ENCODE results near the gene TRIM22. TPM values are rescaled to one million over a fixed set of nuclear protein-coding genes. Genes with fewer than 3 reads are reported as not detected.

TRIM22 gene
- total RNA-seq, 1 donor from 2014 or later = 32.7 TPM

DNA sequence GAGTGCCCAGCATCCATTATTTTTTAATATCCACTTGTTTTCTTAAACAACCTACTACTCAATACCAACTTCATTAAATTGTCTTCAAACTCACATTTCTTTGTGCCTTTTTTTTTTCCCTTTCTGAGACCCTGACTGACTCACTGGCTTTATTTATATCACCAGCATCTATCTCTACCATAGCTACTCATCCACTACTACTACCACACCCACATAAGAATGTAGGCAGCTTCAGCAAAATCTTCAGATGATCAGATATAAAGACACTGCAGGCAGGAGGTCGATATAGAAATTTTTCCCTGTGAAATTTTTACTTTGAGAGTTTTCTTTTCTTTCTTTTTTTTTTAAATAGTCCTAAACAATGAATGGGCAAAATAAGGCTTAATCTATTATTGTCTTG lies 48.8 kb downstream of the TRIM22 start:
- Histone ChIP-seq H3K4me1 (no peaks in the 10 kb centered on the region), H3K27me3 (no peaks in the 10 kb centered on the region), H3K27ac (no peak overlapping the region), H3K36me3 (no peaks in the 10 kb centered on the region), H3K9me3 (no peaks in the 10 kb centered on the region), H3K4me3 (no peak overlapping the region)
- no peak for DNase-seq (ENCODE audit: extremely low spot score in 2 of 2)
- TF ChIP-seq POLR2A (IDR thresholded peaks at IDR 0.05) (no peak), POLR2AphosphoS5 (IDR thresholded peaks at IDR 0.05; ENCODE audit: insufficient read depth in 1 of 2, low read depth in 1 of 2) (no peak), CTCF (IDR thresholded peaks at IDR 0.05) (no peak)
- intact Hi-C loops (cut with DNase I) = no loop called here

DNA sequence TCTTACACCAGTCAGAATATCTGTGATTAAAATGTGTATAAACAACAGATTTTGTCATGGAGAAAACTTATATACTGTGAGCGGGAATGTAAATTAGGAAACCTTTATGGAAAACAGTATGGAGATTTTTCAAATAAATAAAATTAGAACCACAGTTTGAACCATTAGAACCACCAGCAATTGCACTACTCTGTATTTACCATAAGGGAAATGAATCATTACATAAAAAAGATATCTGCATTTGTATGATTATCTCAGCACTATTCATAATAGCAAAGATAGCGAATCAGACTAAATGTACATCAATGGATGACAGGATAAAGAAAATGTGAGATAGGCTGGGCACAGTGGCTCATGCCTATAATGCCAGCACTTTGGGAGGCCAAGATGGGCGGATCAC lies 57.0 kb downstream of the TRIM22 start:
- Histone ChIP-seq H3K27me3 (no peaks in the 10 kb centered on the region), H3K9me3 (no peaks in the 10 kb centered on the region), H3K36me3 (no peaks in the 10 kb centered on the region), H3K4me3 (no peak overlapping the region), H3K4me1 (no peaks in the 10 kb centered on the region), H3K27ac (no peak overlapping the region)
- intact Hi-C loops (cut with DNase I) = no loop called here
- DNase-seq (ENCODE audit: extremely low spot score in 2 of 2) = no peak
- no peak for TF ChIP-seq POLR2AphosphoS5 (IDR thresholded peaks at IDR 0.05; ENCODE audit: insufficient read depth in 1 of 2, low read depth in 1 of 2)
- no peak for TF ChIP-seq POLR2A (IDR thresholded peaks at IDR 0.05)
- no peak for TF ChIP-seq CTCF (IDR thresholded peaks at IDR 0.05)

- DNase-seq (ENCODE audit: extremely low spot score in 2 of 2) = no peak
- no peaks in the 10 kb centered on the region for H3K27me3 ChIP-seq
- no peak for TF ChIP-seq POLR2AphosphoS5 (IDR thresholded peaks at IDR 0.05; ENCODE audit: insufficient read depth in 1 of 2, low read depth in 1 of 2)
- no peak for TF ChIP-seq CTCF (IDR thresholded peaks at IDR 0.05)
- no peak for TF ChIP-seq POLR2A (IDR thresholded peaks at IDR 0.05)
- no peaks in the 10 kb centered on the region for H3K9me3 ChIP-seq
- no peaks in the 10 kb centered on the region for H3K36me3 ChIP-seq
- intact Hi-C loops (cut with DNase I) = no loop called here
- no peaks in the 10 kb centered on the region for H3K4me1 ChIP-seq
- no peak overlapping the region for H3K27ac ChIP-seq
- no peak overlapping the region for H3K4me3 ChIP-seq
Observed at GRCh38 chr11:5749836-5750235, 60.2 kb downstream of the TRIM22 start.

DNA sequence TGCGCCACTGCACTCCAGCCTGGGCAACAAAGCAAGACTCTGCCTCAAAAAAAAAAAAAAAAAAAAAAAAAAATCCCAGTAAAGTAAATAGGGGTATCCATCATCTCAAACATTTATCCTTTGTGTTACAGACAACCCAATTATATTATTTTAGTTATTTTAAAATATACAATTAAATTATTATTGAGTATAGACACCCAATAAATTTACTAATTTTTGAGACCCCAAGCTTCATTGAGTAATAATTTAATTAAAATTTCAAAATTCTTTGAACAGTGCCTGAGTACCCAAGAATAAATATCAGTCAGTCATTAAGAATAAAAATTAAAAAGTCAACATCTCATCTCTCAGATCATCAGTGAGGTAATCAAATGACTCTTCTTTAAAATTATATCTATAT lies 64.4 kb downstream of the TRIM22 start, which contains the start of gene OR52N4:
OR52N4 (plus strand) TSS at position 301 of the 400 bp plus-strand sequence. CDS start 498 bp downstream, outside the sequence.
- H3K36me3 ChIP-seq = no peaks in the 10 kb centered on the region
- H3K9me3 ChIP-seq = no peaks in the 10 kb centered on the region
- TF ChIP-seq POLR2AphosphoS5 (IDR thresholded peaks at IDR 0.05; ENCODE audit: insufficient read depth in 1 of 2, low read depth in 1 of 2) (no peak), POLR2A (IDR thresholded peaks at IDR 0.05) (no peak), CTCF (IDR thresholded peaks at IDR 0.05) (no peak)
- no peak within 1 kb of the TSS for H3K27ac ChIP-seq
- intact Hi-C loops (cut with DNase I) = no loop called here
- no peak for DNase-seq (ENCODE audit: extremely low spot score in 2 of 2)
- no peak within 1 kb of the TSS for H3K4me3 ChIP-seq
- no peaks in the 10 kb centered on the region for H3K4me1 ChIP-seq
- no peaks in the 10 kb centered on the region for H3K27me3 ChIP-seq

Other genes with a start within 250 kb of the TRIM22 start
- not detected for gene OR51I1, start 248.3 kb upstream of the TRIM22 start, total RNA-seq
- gene OR51I2, start 240.5 kb upstream of the TRIM22 start, total RNA-seq = not detected
- gene OR52D1, start 201.1 kb upstream of the TRIM22 start, total RNA-seq = not detected
- gene UBQLN3, start 179.8 kb upstream of the TRIM22 start, total RNA-seq = not detected
- gene UBQLNL, start 173.1 kb upstream of the TRIM22 start, total RNA-seq = 0.98 TPM
- not detected for gene OR52H1, start 141.2 kb upstream of the TRIM22 start, total RNA-seq
- not detected for gene OR52B6, start 108.9 kb upstream of the TRIM22 start, total RNA-seq
- 3.9 TPM for gene TRIM6, start 93.2 kb upstream of the TRIM22 start, total RNA-seq
- 6.9 TPM for gene TRIM34, start 64.8 kb upstream of the TRIM22 start, total RNA-seq
- gene TRIM5, start 4.7 kb upstream of the TRIM22 start, total RNA-seq = 20.4 TPM
- not detected for gene OR56B1, start 46.7 kb downstream of the TRIM22 start, total RNA-seq
- not detected for gene OR52N4, start 64.5 kb downstream of the TRIM22 start, total RNA-seq
- not detected for gene OR52N5, start 93.6 kb downstream of the TRIM22 start, total RNA-seq
- not detected for gene OR52N1, start 101.5 kb downstream of the TRIM22 start, total RNA-seq
- not detected for gene OR52N2, start 119.1 kb downstream of the TRIM22 start, total RNA-seq
- not detected for gene OR52E6, start 152.1 kb downstream of the TRIM22 start, total RNA-seq
- gene OR52E8, start 167.9 kb downstream of the TRIM22 start, total RNA-seq = not detected
- not detected for gene OR52E4, start 190.8 kb downstream of the TRIM22 start, total RNA-seq
- gene OR52E5, start 203.4 kb downstream of the TRIM22 start, total RNA-seq = not detected

Data from vagina (tissue), 2 donors.